Measurements from ENCODE around the gene LRCH2.

The LRCH2 gene

GRCh38 chrX:115177932-115178331 is 56.0 kb downstream of the LRCH2 start:
- WGBS, 2 experiments = 98 to 100% methylated on average over 1 to 4 of the region's 4 CpGs
- Histone ChIP-seq H3K27me3 (ENCODE audit: control insufficient read depth, insufficient read depth, low read length, poor library complexity, severe bottlenecking) (no peaks in the 10 kb centered on the region), H3K27ac (ENCODE audit: insufficient read depth, low read depth, low read length, poor library complexity, severe bottlenecking) (no peak overlapping the region), H3K9me3 (ENCODE audit: control insufficient read depth, low read length) (no peaks in the 10 kb centered on the region), H3K4me3 (ENCODE audit: insufficient read depth, low read depth, low read length) (no peak overlapping the region), H3K36me3 (ENCODE audit: control insufficient read depth, insufficient read depth, low read length) (no peaks in the 10 kb centered on the region), H3K4me1 (ENCODE audit: control insufficient read depth, insufficient read depth, low read length) (no peaks in the 10 kb centered on the region)

- no peak overlapping the region for H3K27ac ChIP-seq (ENCODE audit: insufficient read depth, low read depth, low read length, poor library complexity, severe bottlenecking)
- no peaks in the 10 kb centered on the region for H3K4me1 ChIP-seq (ENCODE audit: control insufficient read depth, insufficient read depth, low read length)
- H3K4me3 ChIP-seq (ENCODE audit: insufficient read depth, low read depth, low read length) = no peak overlapping the region
- 97 to 100% methylated on average over 1 to 3 of the region's 3 CpGs for WGBS, 2 experiments
- H3K9me3 ChIP-seq (ENCODE audit: control insufficient read depth, low read length) = no peaks in the 10 kb centered on the region
- no peaks in the 10 kb centered on the region for H3K36me3 ChIP-seq (ENCODE audit: control insufficient read depth, insufficient read depth, low read length)
- H3K27me3 ChIP-seq (ENCODE audit: control insufficient read depth, insufficient read depth, low read length, poor library complexity, severe bottlenecking) = no peaks in the 10 kb centered on the region
These were observed 59.3 kb downstream of the LRCH2 start for GRCh38 chrX:115174548-115174947.

DNA sequence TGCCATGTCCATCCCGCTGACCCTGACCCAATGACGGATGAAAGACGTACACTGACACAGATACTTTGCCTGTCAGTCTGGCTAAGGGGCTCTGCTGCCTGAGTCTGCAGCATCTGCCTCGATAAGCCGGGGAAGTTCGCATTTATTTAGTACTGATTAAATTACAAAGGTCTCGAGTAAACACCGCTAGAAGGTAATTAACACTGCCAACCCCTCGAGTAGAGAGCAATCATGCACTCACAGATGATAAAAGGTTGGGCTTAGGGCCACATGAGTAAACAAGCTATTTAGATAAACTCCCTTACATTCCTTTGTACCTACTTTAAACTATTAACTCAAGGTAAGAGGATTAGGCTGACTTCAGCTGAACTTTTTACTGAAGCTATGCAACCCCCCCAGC is 60.7 kb downstream of the LRCH2 start:
- no peaks in the 10 kb centered on the region for H3K4me1 ChIP-seq (ENCODE audit: control insufficient read depth, insufficient read depth, low read length)
- 74 to 77% methylated on average over 8 to 9 of the region's 9 CpGs for WGBS, 2 experiments
- no peak overlapping the region for H3K27ac ChIP-seq (ENCODE audit: insufficient read depth, low read depth, low read length, poor library complexity, severe bottlenecking)
- no peaks in the 10 kb centered on the region for H3K9me3 ChIP-seq (ENCODE audit: control insufficient read depth, low read length)
- no peak overlapping the region for H3K4me3 ChIP-seq (ENCODE audit: insufficient read depth, low read depth, low read length)
- H3K36me3 ChIP-seq (ENCODE audit: control insufficient read depth, insufficient read depth, low read length) = no peaks in the 10 kb centered on the region
- H3K27me3 ChIP-seq (ENCODE audit: control insufficient read depth, insufficient read depth, low read length, poor library complexity, severe bottlenecking) = no peaks in the 10 kb centered on the region

DNA sequence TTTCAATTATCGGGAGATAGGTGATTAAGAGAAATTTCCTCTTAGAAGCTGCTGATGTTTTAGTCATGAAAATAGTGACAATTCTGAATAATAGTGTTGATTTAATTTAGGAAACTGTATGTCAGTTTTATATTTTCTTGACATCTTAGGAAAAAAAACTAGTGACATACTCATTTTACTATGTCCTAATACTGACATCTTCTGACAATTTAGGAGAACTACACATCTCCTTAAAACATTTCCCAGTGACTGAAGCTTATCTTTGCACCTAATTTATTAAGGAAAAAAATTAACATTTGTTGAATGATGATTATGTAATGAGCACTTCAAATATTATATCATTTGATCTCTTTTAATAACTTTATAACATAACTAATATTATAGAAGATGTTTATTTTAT is 86.7 kb downstream of the LRCH2 start:
- Histone ChIP-seq H3K9me3 (ENCODE audit: control insufficient read depth, low read length) (no peaks in the 10 kb centered on the region), H3K27me3 (ENCODE audit: control insufficient read depth, insufficient read depth, low read length, poor library complexity, severe bottlenecking) (no peaks in the 10 kb centered on the region), H3K27ac (ENCODE audit: insufficient read depth, low read depth, low read length, poor library complexity, severe bottlenecking) (no peak overlapping the region), H3K36me3 (ENCODE audit: control insufficient read depth, insufficient read depth, low read length) (no peaks in the 10 kb centered on the region), H3K4me3 (ENCODE audit: insufficient read depth, low read depth, low read length) (no peak overlapping the region), H3K4me1 (ENCODE audit: control insufficient read depth, insufficient read depth, low read length) (no peaks in the 10 kb centered on the region)
- 100% methylated on average over 1 of the region's 1 CpG; no CpG with 5 or more reads in 1 of the 2 experiments for WGBS, 2 experiments

DNA sequence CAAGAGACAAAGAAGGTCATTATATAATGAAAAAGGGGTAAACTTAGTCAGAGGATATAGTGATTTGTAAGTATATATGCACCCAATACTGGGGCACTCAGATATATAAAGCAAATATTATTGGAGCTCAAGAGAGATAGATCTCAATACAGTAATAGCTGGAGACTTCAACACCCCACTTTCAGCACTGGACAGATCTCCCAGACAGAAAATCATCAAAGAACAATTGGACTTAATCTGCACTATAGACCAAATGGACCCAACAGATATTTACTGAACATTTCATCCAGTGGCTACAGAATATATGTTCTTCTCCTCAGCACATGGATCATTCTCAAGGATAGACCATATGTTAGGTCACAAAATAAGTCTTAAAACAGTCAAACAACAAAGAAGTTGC is 91.8 kb downstream of the LRCH2 start:
- Histone ChIP-seq H3K4me3 (ENCODE audit: insufficient read depth, low read depth, low read length) (no peak overlapping the region), H3K9me3 (ENCODE audit: control insufficient read depth, low read length) (no peaks in the 10 kb centered on the region), H3K27ac (ENCODE audit: insufficient read depth, low read depth, low read length, poor library complexity, severe bottlenecking) (no peak overlapping the region), H3K27me3 (ENCODE audit: control insufficient read depth, insufficient read depth, low read length, poor library complexity, severe bottlenecking) (no peaks in the 10 kb centered on the region), H3K4me1 (ENCODE audit: control insufficient read depth, insufficient read depth, low read length) (no peaks in the 10 kb centered on the region), H3K36me3 (ENCODE audit: control insufficient read depth, insufficient read depth, low read length) (no peaks in the 10 kb centered on the region)

GRCh38 chrX:115138040-115138439 is 95.9 kb downstream of the LRCH2 start:
- 38 to 39% methylated on average over 5 of the region's 5 CpGs for WGBS, 2 experiments
- H3K36me3 ChIP-seq (ENCODE audit: control insufficient read depth, insufficient read depth, low read length) = no peaks in the 10 kb centered on the region
- H3K4me1 ChIP-seq (ENCODE audit: control insufficient read depth, insufficient read depth, low read length) = no peaks in the 10 kb centered on the region
- H3K27ac ChIP-seq (ENCODE audit: insufficient read depth, low read depth, low read length, poor library complexity, severe bottlenecking) = no peak overlapping the region
- no peak overlapping the region for H3K4me3 ChIP-seq (ENCODE audit: insufficient read depth, low read depth, low read length)
- no peaks in the 10 kb centered on the region for H3K27me3 ChIP-seq (ENCODE audit: control insufficient read depth, insufficient read depth, low read length, poor library complexity, severe bottlenecking)
- H3K9me3 ChIP-seq (ENCODE audit: control insufficient read depth, low read length) = no peaks in the 10 kb centered on the region

DNA sequence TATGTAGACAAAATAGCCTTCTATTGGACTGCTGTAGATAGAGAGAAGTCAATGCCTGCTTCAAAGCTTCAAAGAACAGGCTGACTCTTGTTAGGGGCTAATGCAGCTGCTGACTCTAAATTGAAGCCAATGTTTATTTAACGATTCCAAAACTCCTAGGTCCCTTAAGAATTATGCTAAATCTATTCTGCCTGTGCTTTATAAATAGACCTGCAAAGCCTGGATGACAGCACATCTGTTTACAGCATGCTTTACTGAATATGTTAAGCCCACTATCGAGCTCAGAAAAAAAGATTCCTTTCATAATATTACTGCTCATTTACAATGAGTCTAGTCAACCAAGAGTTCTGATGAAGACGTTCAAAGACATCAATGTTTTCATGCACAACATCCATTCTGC is 99.5 kb downstream of the LRCH2 start:
- Histone ChIP-seq H3K27ac (ENCODE audit: insufficient read depth, low read depth, low read length, poor library complexity, severe bottlenecking) (no peak overlapping the region), H3K4me1 (ENCODE audit: control insufficient read depth, insufficient read depth, low read length) (no peaks in the 10 kb centered on the region), H3K36me3 (ENCODE audit: control insufficient read depth, insufficient read depth, low read length) (no peaks in the 10 kb centered on the region), H3K9me3 (ENCODE audit: control insufficient read depth, low read length) (no peaks in the 10 kb centered on the region), H3K27me3 (ENCODE audit: control insufficient read depth, insufficient read depth, low read length, poor library complexity, severe bottlenecking) (no peaks in the 10 kb centered on the region), H3K4me3 (ENCODE audit: insufficient read depth, low read depth, low read length) (no peak overlapping the region)
- WGBS, 2 experiments = 95 to 98% methylated on average over 3 of the region's 3 CpGs

- Histone ChIP-seq H3K36me3 (ENCODE audit: control insufficient read depth, insufficient read depth, low read length) (no peaks in the 10 kb centered on the region), H3K9me3 (ENCODE audit: control insufficient read depth, low read length) (no peaks in the 10 kb centered on the region), H3K4me3 (ENCODE audit: insufficient read depth, low read depth, low read length) (no peak overlapping the region), H3K27ac (ENCODE audit: insufficient read depth, low read depth, low read length, poor library complexity, severe bottlenecking) (no peak overlapping the region), H3K27me3 (ENCODE audit: control insufficient read depth, insufficient read depth, low read length, poor library complexity, severe bottlenecking) (no peaks in the 10 kb centered on the region), H3K4me1 (ENCODE audit: control insufficient read depth, insufficient read depth, low read length) (no peaks in the 10 kb centered on the region)
These were observed 121.5 kb downstream of the LRCH2 start for GRCh38 chrX:115112411-115112810.

- 97% methylated on average over 4 of the region's 4 CpGs for WGBS, 2 experiments
- Histone ChIP-seq H3K9me3 (ENCODE audit: control insufficient read depth, low read length) (no peaks in the 10 kb centered on the region), H3K27me3 (ENCODE audit: control insufficient read depth, insufficient read depth, low read length, poor library complexity, severe bottlenecking) (no peaks in the 10 kb centered on the region), H3K4me1 (ENCODE audit: control insufficient read depth, insufficient read depth, low read length) (no peaks in the 10 kb centered on the region), H3K4me3 (ENCODE audit: insufficient read depth, low read depth, low read length) (no peak overlapping the region), H3K36me3 (ENCODE audit: control insufficient read depth, insufficient read depth, low read length) (no peaks in the 10 kb centered on the region), H3K27ac (ENCODE audit: insufficient read depth, low read depth, low read length, poor library complexity, severe bottlenecking) (no peak overlapping the region)
These were observed 135.0 kb downstream of the LRCH2 start for GRCh38 chrX:115098897-115099296.

- Histone ChIP-seq H3K9me3 (ENCODE audit: control insufficient read depth, low read length) (no peaks in the 10 kb centered on the region), H3K27me3 (ENCODE audit: control insufficient read depth, insufficient read depth, low read length, poor library complexity, severe bottlenecking) (no peaks in the 10 kb centered on the region), H3K4me1 (ENCODE audit: control insufficient read depth, insufficient read depth, low read length) (no peaks in the 10 kb centered on the region), H3K36me3 (ENCODE audit: control insufficient read depth, insufficient read depth, low read length) (no peaks in the 10 kb centered on the region), H3K27ac (ENCODE audit: insufficient read depth, low read depth, low read length, poor library complexity, severe bottlenecking) (no peak overlapping the region), H3K4me3 (ENCODE audit: insufficient read depth, low read depth, low read length) (no peak overlapping the region)
- WGBS, 2 experiments = 88 to 94% methylated on average over 1 of the region's 1 CpG
These were observed 140.7 kb downstream of the LRCH2 start for GRCh38 chrX:115093191-115093590.

DNA sequence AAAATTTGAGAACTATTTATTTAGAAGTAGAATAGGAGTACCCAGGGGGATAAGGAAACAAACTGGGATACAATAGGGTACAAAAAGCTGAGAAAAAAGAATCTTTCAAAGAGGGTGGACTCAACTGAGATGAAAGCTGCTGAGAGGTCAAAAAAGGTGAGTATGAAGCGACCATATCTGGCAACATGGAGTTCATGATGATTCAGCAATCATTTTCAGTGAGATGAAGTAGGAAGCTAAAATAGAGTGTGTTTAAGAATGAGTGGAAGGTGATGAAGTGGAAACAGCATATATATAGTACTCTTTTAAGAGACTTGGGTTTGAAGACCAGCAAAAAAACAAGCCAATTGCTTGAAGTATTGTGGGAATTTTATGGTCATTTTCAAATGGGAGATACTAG is 144.5 kb downstream of the LRCH2 start:
- H3K27me3 ChIP-seq (ENCODE audit: control insufficient read depth, insufficient read depth, low read length, poor library complexity, severe bottlenecking) = no peaks in the 10 kb centered on the region
- H3K36me3 ChIP-seq (ENCODE audit: control insufficient read depth, insufficient read depth, low read length) = no peaks in the 10 kb centered on the region
- H3K9me3 ChIP-seq (ENCODE audit: control insufficient read depth, low read length) = no peaks in the 10 kb centered on the region
- no peaks in the 10 kb centered on the region for H3K4me1 ChIP-seq (ENCODE audit: control insufficient read depth, insufficient read depth, low read length)
- no peak overlapping the region for H3K4me3 ChIP-seq (ENCODE audit: insufficient read depth, low read depth, low read length)
- 86 to 96% methylated on average over 1 of the region's 1 CpG for WGBS, 2 experiments
- no peak overlapping the region for H3K27ac ChIP-seq (ENCODE audit: insufficient read depth, low read depth, low read length, poor library complexity, severe bottlenecking)

Measured in ectodermal cell (in vitro differentiated cells).